Measurements from ENCODE around the gene ABCC9. TPM values are rescaled to one million over a fixed set of nuclear protein-coding genes. Genes with fewer than 3 reads are reported as not detected.

The ABCC9 gene
- total RNA-seq, 1 experiment from 2014 or later, result 0.03 TPM

- intact Hi-C loops (cut with micrococcal nuclease; ENCODE audit: unreplicated experiment), result no loop called here
- no peak overlapping the region for H3K4me3 ChIP-seq (ENCODE audit: low read depth in 2 of 2, low read length in 2 of 2)
- CTCF ChIA-PET, result no interaction called here
- H3K27me3 ChIP-seq (ENCODE audit: control insufficient read depth, insufficient read depth, low read length), result no peaks in the 10 kb centered on the region
- DNase-seq (ENCODE audit: low read depth, low spot score), result no peak
- POLR2A ChIA-PET, result no interaction called here
- no peak for TF ChIP-seq REST (IDR thresholded peaks at IDR 0.05; ENCODE audit: insufficient read depth in 1 of 2, low read depth in 2 of 2, low read length in 1 of 2)
- no peak for TF ChIP-seq SIN3A (IDR thresholded peaks at IDR 0.05; ENCODE audit: borderline replicate concordance, insufficient read depth, low read depth, low read length)
- TF ChIP-seq POLR2AphosphoS5 (IDR thresholded peaks at IDR 0.05; ENCODE audit: low read depth, low read length), result no peak
- TF ChIP-seq CTCF (IDR thresholded peaks at IDR 0.05), result no peak
- no peak for TF ChIP-seq TCF7L2 (IDR thresholded peaks at IDR 0.05; ENCODE audit: low read depth, low read length)
- no TSS peak for BruUV-seq (replicated peaks)
- H3K4me1 ChIP-seq (ENCODE audit: control insufficient read depth, insufficient read depth, low read length), result no peaks in the 10 kb centered on the region
- no peak overlapping the region for H3K27ac ChIP-seq (ENCODE audit: low read length)
- no peaks in the 10 kb centered on the region for H3K9me3 ChIP-seq (ENCODE audit: control insufficient read depth, insufficient read depth, low read depth, low read length)
- no peaks in the 10 kb centered on the region for H3K36me3 ChIP-seq (ENCODE audit: control insufficient read depth, insufficient read depth, low read length)
- no peak for ATAC-seq
- in situ Hi-C loops (cut with HindIII; ENCODE audit: low pct_unique_long_range_greater_than_20kb, low sequenced_read_pairs), result no loop called here
Measured at GRCh38 chr12:21837847-21838246, 103.4 kb downstream of the ABCC9 start.

- DNase-seq (ENCODE audit: low read depth, low spot score) (no peak), ATAC-seq (no peak)
- in situ Hi-C loops (cut with HindIII; ENCODE audit: low pct_unique_long_range_greater_than_20kb, low sequenced_read_pairs) (no loop called here), intact Hi-C loops (cut with micrococcal nuclease; ENCODE audit: unreplicated experiment) (no loop called here)
- H3K27me3 ChIP-seq (ENCODE audit: control insufficient read depth, insufficient read depth, low read length), result no peaks in the 10 kb centered on the region
- CTCF ChIA-PET, result no interaction called here
- POLR2A ChIA-PET, result no interaction called here
- no TSS peak for BruUV-seq (replicated peaks)
- H3K4me3 ChIP-seq (ENCODE audit: low read depth in 2 of 2, low read length in 2 of 2), result no peak overlapping the region
- TF ChIP-seq REST (IDR thresholded peaks at IDR 0.05; ENCODE audit: insufficient read depth in 1 of 2, low read depth in 2 of 2, low read length in 1 of 2) (no peak), SIN3A (IDR thresholded peaks at IDR 0.05; ENCODE audit: borderline replicate concordance, insufficient read depth, low read depth, low read length) (no peak)
- no peak overlapping the region for H3K27ac ChIP-seq (ENCODE audit: low read length)
- no peaks in the 10 kb centered on the region for H3K4me1 ChIP-seq (ENCODE audit: control insufficient read depth, insufficient read depth, low read length)
- no peaks in the 10 kb centered on the region for H3K36me3 ChIP-seq (ENCODE audit: control insufficient read depth, insufficient read depth, low read length)
- no peaks in the 10 kb centered on the region for H3K9me3 ChIP-seq (ENCODE audit: control insufficient read depth, insufficient read depth, low read depth, low read length)
Measured at GRCh38 chr12:21831791-21832344, 109.4 kb downstream of the ABCC9 start.
